HepG2 (cell line): ENCODE measurements around the gene KRTAP10-11. TPM values are rescaled to one million over a fixed set of nuclear protein-coding genes. Genes with fewer than 3 reads are reported as not detected.
"Not testable (repeated sequence)": the region's sequence is repeated elsewhere in the genome, so short reads cannot be mapped to it uniquely, and the experiment has no call there.

Source experiments
- ATAC-seq: fragments of 200-7000 bp; cut with Tn5 transposase; 3 replicates; pipeline ENCODE4 v1.9.1; 2020; ENCODE audit warnings: mild to moderate bottlenecking, moderate library complexity
- BruUV-seq: library from RNA; stranded (reverse); fragments of 400-500 nt; replicated peaks from 2 replicates; lab custom pipeline; 2021; lab: Mats Ljungman, UMichigan
- CTCF ChIA-PET: fragments of 300-600 bp; formaldehyde crosslinking; extraction: SDS; loops from one replicate; lab custom pipeline; 2021; ENCODE audit warnings: low total read pairs, inconsistent platforms, low intra/inter-chr PET ratio; lab: Yijun Ruan, JAX
- POLR2A ChIA-PET: fragments of 350-600 bp; sonication (Branson Sonifier 250); formaldehyde crosslinking; loops from one replicate; lab custom pipeline; 2020; ENCODE audit warnings: antibody characterized with exemption, inconsistent platforms; lab: Yijun Ruan, JAX
- DNase-seq: peaks from one replicate; pipeline ENCODE4 v3.0.0-alpha.2; 2015; ENCODE audit warnings: low spot score
- FAIRE-seq: peaks from 3 replicates; lab custom pipeline; 2011; peaks lifted over from hg19 to GRCh38; lab: Jason Lieb, UNC
- H2AFZ ChIP-seq: one replicate; pipeline ENCODE4 v1.6.1; 2011; ENCODE audit warnings: low read length, inconsistent platforms
- H3K27ac ChIP-seq: fragments of 300-600 bp; 3 replicates; pipeline ENCODE4 v1.8.0; 2011; ENCODE audit warnings: mixed run types, mild to moderate bottlenecking, mixed read lengths, low read length, inconsistent platforms; ENCODE audit not compliant: insufficient read depth; ENCODE audit errors: extremely low read length
- H3K27me3 ChIP-seq, 2 experiments: fragments of 200-600 bp in 1 of 2; 2 replicates in 1 of 2; 3 replicates in 1 of 2; pipeline versions ENCODE4 v1.6.0 to v1.8.0; 2011; ENCODE audit warnings: low read length in 2 of 2, mild to moderate bottlenecking in 2 of 2, moderate library complexity in 2 of 2, inconsistent platforms in 1 of 2; ENCODE audit not compliant: insufficient read depth in 2 of 2, control insufficient read depth in 1 of 2
- H3K36me3 ChIP-seq, 2 experiments: fragments of 200-600 bp in 1 of 2; replicated peaks in 1 of 2; 2 replicates in 1 of 2; 3 replicates in 1 of 2; pipeline versions ENCODE4 v1.5.1 to v1.8.0; 2011; ENCODE audit warnings: low read length in 2 of 2, inconsistent platforms in 1 of 2; ENCODE audit not compliant: insufficient read depth in 2 of 2, control insufficient read depth in 1 of 2
- H3K4me1 ChIP-seq: 2 replicates; pipeline ENCODE4 v1.5.1; 2012; ENCODE audit warnings: low read length, inconsistent platforms; ENCODE audit not compliant: insufficient read depth
- H3K4me2 ChIP-seq: 2 replicates; pipeline ENCODE4 v1.6.0; 2011; ENCODE audit warnings: low read depth, low read length, inconsistent platforms
- H3K4me3 ChIP-seq, 3 experiments: fragments of 200-600 bp in 1 of 3; sonication (generic), shearing (Covaris generic) in 1 of 3; replicated peaks in 1 of 3; 2 replicates each; pipeline ENCODE4 v1.5.1; 2011 to 2016; ENCODE audit warnings: low read length in 3 of 3, inconsistent platforms in 2 of 3, low read depth in 2 of 3, mild to moderate bottlenecking in 2 of 3, control low read depth in 1 of 3, mixed read lengths in 1 of 3; ENCODE audit not compliant: insufficient read depth in 1 of 3
- H3K79me2 ChIP-seq: one replicate; pipeline ENCODE4 v1.6.1; 2011; ENCODE audit warnings: low read length, inconsistent platforms; ENCODE audit not compliant: insufficient read depth
- H3K9ac ChIP-seq: 2 replicates; pipeline ENCODE4 v1.6.0; 2011; ENCODE audit warnings: mild to moderate bottlenecking, low read depth, low read length, inconsistent platforms; ENCODE audit not compliant: insufficient read depth
- H3K9me3 ChIP-seq: 2 replicates; pipeline ENCODE4 v1.5.1; 2012; ENCODE audit warnings: mild to moderate bottlenecking, low read length
- H4K20me1 ChIP-seq: 2 replicates; pipeline ENCODE4 v1.6.0; 2011; ENCODE audit warnings: inconsistent platforms, mild to moderate bottlenecking, low read length, moderate library complexity; ENCODE audit not compliant: insufficient read depth
- RARA ChIP-seq: IDR thresholded peaks from 2 replicates; pipeline ENCODE4 v1.6.1; 2016; ENCODE audit warnings: missing genetic modification reagents, missing compliant biosample characterization
- RXRA ChIP-seq: sonication (generic); formaldehyde crosslinking; IDR thresholded peaks from 2 replicates; pipeline ENCODE4 v1.5.1; 2020; ENCODE audit warnings: missing genetic modification reagents
- XRCC5 ChIP-seq: fragments of 200-400 bp; formaldehyde crosslinking; optimal IDR thresholded peaks from 2 replicates; pipeline ENCODE3; 2017; ENCODE audit warnings: mild to moderate bottlenecking, low read length
- YEATS2 ChIP-seq: sonication (generic); formaldehyde crosslinking; IDR thresholded peaks from 2 replicates; pipeline ENCODE4 v1.4.0; 2020; ENCODE audit warnings: missing genetic modification reagents, borderline replicate concordance
- ZNF629 ChIP-seq: sonication (generic); formaldehyde crosslinking; conservative IDR thresholded peaks from 2 replicates; pipeline ENCODE4 v1.5.0; 2020; ENCODE audit warnings: missing genetic modification reagents
- ZNF724P ChIP-seq: sonication (generic); formaldehyde crosslinking; IDR thresholded peaks from 2 replicates; pipeline ENCODE4 v1.8.0; 2022; ENCODE audit warnings: missing genetic modification reagents, borderline replicate concordance
- WGBS: methylation state at CpG from one replicate; pipeline ENCODE4 v1.1.6; 2017; ENCODE audit warnings: low lambda C conversion rate; 5-methylcytosine and 5-hydroxymethylcytosine counted together
- in situ Hi-C: cut with HindIII; loops from 2 replicates; pipeline ENCODE4 v1.10.0; 2017; ENCODE audit warnings: low pct_unique_long_range_greater_than_20kb; ENCODE audit not compliant: extremely low pct_ligation_motif_present
- intact Hi-C: fragments of 100-400 bp; cut with micrococcal nuclease; formaldehyde crosslinking; loops from one replicate; pipeline ENCODE4 v1.10.0; 2022; ENCODE audit not compliant: unreplicated experiment
- polyA plus RNA-seq, 8 experiments: library from polyadenylated mRNA; depleted of rRNA in 3 of 8; stranded (reverse) in 7 of 8; unstranded in 1 of 8; fragments of >200 nt; fragmentation: Illumina TruSeq in 4 of 8; extraction: Trizol in 4 of 8; gene quantifications; 2 replicates each; pipeline versions ENCODE4 v1.2.1 to v1.2.3, GENCODE V29; 2011 to 2016; ENCODE audit warnings: low read depth in 4 of 8, missing spikeins in 1 of 8, mixed read lengths in 1 of 8; ENCODE audit not compliant: insufficient read depth in 1 of 8
- total RNA-seq, 5 experiments: library from RNA; depleted of rRNA; stranded (reverse); fragments of >200 nt; fragmentation: Illumina TruSeq; extraction: Trizol; gene quantifications; 2 replicates each; pipeline ENCODE4 v1.2.3, GENCODE V29; 2016; ENCODE audit warnings: low read depth in 1 of 5

Gene KRTAP10-11
- total and polyA plus RNA-seq, 2 of the 13 experiments (the other 11 are each of a cell fraction or from before 2014, with no cell fraction given) = not detected

DNA sequence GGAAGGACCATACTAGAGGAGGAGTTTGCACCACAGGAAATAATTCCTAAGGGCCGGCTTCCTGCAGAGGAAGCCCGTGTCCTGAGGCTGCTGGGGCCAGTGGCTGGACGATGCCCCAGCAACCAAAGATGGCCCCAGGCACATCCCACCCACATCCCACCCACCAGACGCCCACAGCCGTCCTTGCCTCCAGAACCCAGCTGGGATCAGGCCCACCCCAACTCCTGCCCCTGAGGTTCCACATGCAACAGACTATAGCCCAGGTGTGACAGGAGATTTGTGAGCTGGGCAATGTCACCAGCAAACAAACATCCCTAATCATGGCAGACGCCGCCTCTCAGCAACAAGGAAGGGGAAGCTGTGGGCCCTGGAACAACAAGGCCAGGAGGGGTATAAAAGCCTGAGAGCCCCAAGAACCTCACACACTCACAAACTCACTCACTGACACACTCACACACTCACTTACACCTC, 19.5 kb upstream of the KRTAP10-11 start, which contains the start of gene KRTAP10-9:
Gene KRTAP10-9, plus strand, starts transcription at position 421 of the 471 bp plus-strand sequence. CDS start 79 bp downstream, outside the sequence.
- CTCF ChIA-PET = no interaction called here
- intact Hi-C loops = no loop called here

DNA sequence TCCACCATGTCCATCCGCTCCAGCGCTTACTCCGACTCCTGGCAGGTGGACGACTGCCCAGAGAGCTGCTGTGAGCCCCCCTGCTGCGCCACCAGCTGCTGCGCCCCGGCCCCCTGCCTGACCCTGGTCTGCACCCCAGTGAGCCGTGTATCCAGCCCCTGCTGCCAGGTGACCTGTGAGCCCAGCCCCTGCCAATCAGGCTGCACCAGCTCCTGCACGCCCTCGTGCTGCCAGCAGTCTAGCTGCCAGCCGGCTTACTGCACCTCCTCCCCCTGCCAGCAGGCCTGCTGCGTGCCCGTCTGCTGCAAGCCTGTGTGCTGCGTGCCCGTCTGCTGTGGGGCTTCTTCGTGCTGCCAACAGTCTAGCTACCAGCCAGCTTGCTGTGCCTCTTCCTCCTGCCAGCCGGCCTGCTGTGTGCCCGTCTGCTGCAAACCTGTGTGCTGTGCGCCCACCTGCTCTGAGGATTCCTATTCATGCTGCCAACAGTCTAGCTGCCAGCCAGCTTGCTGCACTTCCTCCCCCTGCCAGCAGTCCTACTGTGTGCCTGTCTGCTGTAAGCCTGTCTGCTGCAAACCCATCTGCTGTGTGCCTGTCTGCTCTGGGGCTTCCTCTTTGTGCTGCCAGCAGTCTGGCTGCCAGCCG, 18.9 kb upstream of the KRTAP10-11 start:
- ATAC-seq, H4K20me1 ChIP-seq, FAIRE-seq, H3K9ac ChIP-seq, H3K79me2 ChIP-seq, H3K27me3 ChIP-seq, POLR2A ChIA-PET, CTCF ChIA-PET, intact Hi-C loops, BruUV-seq, DNase-seq, H3K36me3 ChIP-seq, H3K4me3 ChIP-seq, H3K27ac ChIP-seq, H3K4me1 ChIP-seq, in situ Hi-C loops, H2AFZ ChIP-seq, H3K4me2 ChIP-seq: not testable (repeated sequence)
- WGBS = 73% methylated on average over 5 of the region's 20 CpGs
- peaks cover 29% of the 10 kb centered on the region for H3K9me3 ChIP-seq

More for the DNA sequence above, 19.5 kb upstream of the KRTAP10-11 start, which contains the start of gene KRTAP10-9:
- no peak for FAIRE-seq
- POLR2A ChIA-PET = no interaction called here
- no peak for DNase-seq
- no peak for ATAC-seq
- H3K9me3 ChIP-seq = peaks cover 24% of the 10 kb centered on the region
- no peak for TF ChIP-seq RARA (CRISPR knock-in tag)
- TF ChIP-seq RXRA (CRISPR knock-in tag) = no peak
- TF ChIP-seq ZNF629 (CRISPR knock-in tag) = no peak
- no peak for TF ChIP-seq ZNF724P (CRISPR knock-in tag)
- no peak for TF ChIP-seq XRCC5
- no peak for TF ChIP-seq YEATS2
- in situ Hi-C loops = no loop called here
- H3K4me3 ChIP-seq = no peak within 1 kb of the TSS
- no peak within 1 kb of the TSS for H3K27ac ChIP-seq
- H2AFZ ChIP-seq = no peak within 1 kb of the TSS
- H3K9ac ChIP-seq = no peak within 1 kb of the TSS
- no peaks in the 10 kb centered on the region for H4K20me1 ChIP-seq
- no peaks in the 10 kb centered on the region for H3K4me1 ChIP-seq
- 50% methylated on average over 2 of the region's 7 CpGs for WGBS
- 0 out of 5 replicates have a peak, but pooled peaks cover 0 to 6% of the 10 kb centered on the region in 2 experiments for H3K27me3 ChIP-seq
- no peaks in the 10 kb centered on the region for H3K79me2 ChIP-seq
- H3K4me2 ChIP-seq = no peak within 1 kb of the TSS
- BruUV-seq = no TSS peak
- H3K36me3 ChIP-seq = no peaks in the 10 kb centered on the region

DNA sequence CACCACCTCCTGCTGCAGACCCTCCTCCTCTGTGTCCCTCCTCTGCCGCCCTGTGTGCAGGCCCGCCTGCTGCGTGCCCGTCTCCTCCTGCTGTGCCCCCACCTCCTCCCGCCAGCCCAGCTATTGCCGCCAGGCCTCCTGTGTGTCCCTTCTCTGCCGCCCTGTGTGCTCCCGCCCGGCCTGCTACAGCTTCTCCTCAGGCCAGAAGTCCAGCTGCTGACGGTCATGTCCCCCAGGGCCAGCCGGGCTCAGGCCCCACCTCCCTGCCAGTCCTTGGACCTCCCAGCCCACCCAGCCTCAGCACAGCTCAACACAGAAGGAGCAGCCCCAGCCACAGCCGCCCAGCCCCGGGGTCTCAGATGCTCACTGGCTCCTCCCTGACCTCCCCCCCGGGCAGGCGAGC, 18.4 kb upstream of the KRTAP10-11 start:
- in situ Hi-C loops, H3K9ac ChIP-seq, H2AFZ ChIP-seq, ATAC-seq, POLR2A ChIA-PET, BruUV-seq, H3K79me2 ChIP-seq, FAIRE-seq, H3K4me2 ChIP-seq, H3K36me3 ChIP-seq, H4K20me1 ChIP-seq, H3K27me3 ChIP-seq, DNase-seq, H3K4me3 ChIP-seq, intact Hi-C loops, CTCF ChIA-PET, H3K4me1 ChIP-seq, H3K27ac ChIP-seq: not testable (repeated sequence)
- 56% methylated on average over 11 of the region's 15 CpGs for WGBS
- peaks cover 32% of the 10 kb centered on the region for H3K9me3 ChIP-seq
